Loucy (cell line): ENCODE data around the gene WHRN.

Experiments
- H2AFZ ChIP-seq: fragments of 200-600 bp; sonication (generic); 2 replicates; pipeline ENCODE4 v1.6.0; 2016; ENCODE audit warnings: antibody characterized with exemption, mild to moderate bottlenecking, low read length, moderate library complexity
- H3F3A ChIP-seq: fragments of 200-600 bp; 2 replicates; pipeline ENCODE4 v1.6.0; 2016; ENCODE audit warnings: antibody characterized with exemption, low read depth, mild to moderate bottlenecking
- H3K27me3 ChIP-seq: fragments of 200-600 bp; sonication (generic); 2 replicates; pipeline ENCODE4 v1.6.1; 2014; ENCODE audit warnings: low read length, mild to moderate bottlenecking; ENCODE audit not compliant: insufficient read depth, poor library complexity, severe bottlenecking
- H3K36me3 ChIP-seq: fragments of 200-600 bp; sonication (generic); 2 replicates; pipeline ENCODE4 v1.6.1; 2016; ENCODE audit warnings: low read length; ENCODE audit not compliant: insufficient read depth
- H3K4me1 ChIP-seq: fragments of 200-600 bp; sonication (generic); 2 replicates; pipeline ENCODE4 v1.5.1; 2014; ENCODE audit warnings: low read length, mild to moderate bottlenecking; ENCODE audit not compliant: insufficient read depth, poor library complexity, severe bottlenecking
- H3K4me2 ChIP-seq: fragments of 200-600 bp; sonication (generic); 2 replicates; pipeline ENCODE4 v1.6.0; 2014; ENCODE audit warnings: antibody characterized with exemption, low read length, low read depth, mild to moderate bottlenecking; ENCODE audit not compliant: poor library complexity, severe bottlenecking
- H3K4me3 ChIP-seq: fragments of 200-600 bp; sonication (generic); 2 replicates; pipeline ENCODE4 v1.5.1; 2014; ENCODE audit warnings: low read length, mild to moderate bottlenecking, mixed read lengths; ENCODE audit not compliant: poor library complexity, severe bottlenecking
- H3K79me2 ChIP-seq: fragments of 200-600 bp; sonication (generic); 2 replicates; pipeline ENCODE4 v1.6.1; 2014; ENCODE audit warnings: low read length; ENCODE audit not compliant: insufficient read depth
- H3K9ac ChIP-seq: fragments of 200-600 bp; sonication (generic); 2 replicates; pipeline ENCODE4 v1.6.0; 2014; ENCODE audit warnings: mild to moderate bottlenecking, low read depth, low read length, moderate library complexity; ENCODE audit not compliant: poor library complexity, severe bottlenecking
- H3K9me2 ChIP-seq: fragments of 200-600 bp; sonication (generic); replicated peaks from 2 replicates; pipeline ENCODE4 v1.6.1; 2016; ENCODE audit warnings: low read depth, low read length, mixed read lengths
- H3K9me3 ChIP-seq: fragments of 200-600 bp; sonication (generic); 2 replicates; pipeline ENCODE4 v1.6.1; 2014; ENCODE audit warnings: mild to moderate bottlenecking, antibody characterized with exemption, low read length, low read depth; ENCODE audit not compliant: insufficient read depth
- H4K20me1 ChIP-seq: fragments of 200-600 bp; sonication (generic); 2 replicates; pipeline ENCODE4 v1.6.0; 2014; ENCODE audit warnings: antibody characterized with exemption, low read length, mild to moderate bottlenecking; ENCODE audit not compliant: insufficient read depth, poor library complexity, severe bottlenecking
- CTCF ChIP-seq: fragments of 200-600 bp; sonication (generic); conservative IDR thresholded peaks from 2 replicates; pipeline ENCODE4 v1.5.1; 2014; ENCODE audit warnings: mild to moderate bottlenecking, antibody characterized with exemption, low read length
- EZH2phosphoT487 ChIP-seq: fragments of 200-600 bp; IDR thresholded peaks from 2 replicates; pipeline ENCODE4 v1.6.1; 2018; ENCODE audit warnings: antibody characterized with exemption, mild to moderate bottlenecking, moderate library complexity, borderline replicate concordance

Gene WHRN

GRCh38 chr9:114506082-114506390, 763 bp upstream of the WHRN start:
- no peaks in the 10 kb centered on the region for H3K9me2 ChIP-seq
- no peak overlapping the region for H3K9ac ChIP-seq
- TF ChIP-seq CTCF: no peak
- no peak for TF ChIP-seq EZH2phosphoT487
- no peaks in the 10 kb centered on the region for H4K20me1 ChIP-seq
- H3K27me3 ChIP-seq: no peaks in the 10 kb centered on the region
- H3K4me2 ChIP-seq: peak overlapping the region; percentile 84
- H2AFZ ChIP-seq: 0 out of 2 replicates have a peak overlapping the region, but pooled peaks have one; percentile 65
- no peaks in the 10 kb centered on the region for H3K9me3 ChIP-seq
- H3K36me3 ChIP-seq: no peaks in the 10 kb centered on the region
- H3K79me2 ChIP-seq: no peaks in the 10 kb centered on the region
- peak overlapping the region; percentile 72 for H3K4me3 ChIP-seq
- H3K4me1 ChIP-seq: peaks cover 6% of the 10 kb centered on the region
- H3F3A ChIP-seq: no peaks in the 10 kb centered on the region

- H3K4me2 ChIP-seq: peak overlapping the region; percentile 84
These were observed 709 bp downstream of the WHRN start for GRCh38 chr9:114504341-114505186.

GRCh38 chr9:114503522-114504340, 1.5 kb downstream of the WHRN start:
- no peaks in the 10 kb centered on the region for H3K79me2 ChIP-seq
- no peaks in the 10 kb centered on the region for H3F3A ChIP-seq
- no peaks in the 10 kb centered on the region for H4K20me1 ChIP-seq
- H3K9me3 ChIP-seq: no peaks in the 10 kb centered on the region
- no peaks in the 10 kb centered on the region for H3K9me2 ChIP-seq
- H3K4me1 ChIP-seq: peaks cover 6% of the 10 kb centered on the region
- TF ChIP-seq EZH2phosphoT487: no peak
- no peak for TF ChIP-seq CTCF
- H3K27me3 ChIP-seq: no peaks in the 10 kb centered on the region
- H3K4me3 ChIP-seq: no peak overlapping the region
- H3K36me3 ChIP-seq: no peaks in the 10 kb centered on the region
- no peak overlapping the region for H2AFZ ChIP-seq
- no peak overlapping the region for H3K9ac ChIP-seq
- no peak overlapping the region for H3K4me2 ChIP-seq

More at GRCh38 chr9:114504341-114505186, 709 bp downstream of the WHRN start:
- Histone ChIP-seq H3F3A (no peaks in the 10 kb centered on the region), H3K36me3 (no peaks in the 10 kb centered on the region), H2AFZ (0 out of 2 replicates have a peak overlapping the region, but pooled peaks have one; percentile 65), H3K9me3 (no peaks in the 10 kb centered on the region), H3K79me2 (no peaks in the 10 kb centered on the region), H3K4me3 (peak overlapping the region; percentile 72), H3K9me2 (no peaks in the 10 kb centered on the region), H3K27me3 (no peaks in the 10 kb centered on the region), H3K9ac (no peak overlapping the region), H3K4me1 (peaks cover 6% of the 10 kb centered on the region), H4K20me1 (no peaks in the 10 kb centered on the region)
- TF ChIP-seq EZH2phosphoT487 (no peak), CTCF (no peak)
